Astrocyte of the spinal cord (primary cell): ENCODE measurements around the gene SRRM5.

Source experiments
- DNase-seq: peaks from one replicate; pipeline ENCODE4 v3.0.0; 2011; ENCODE audit warnings: low read depth, low spot score
- H3K4me3 ChIP-seq: 2 replicates; pipeline ENCODE4 v1.5.1; 2011; ENCODE audit warnings: low read depth, mild to moderate bottlenecking, low read length, moderate library complexity
- CTCF ChIP-seq: IDR thresholded peaks from 2 replicates; pipeline ENCODE4 v1.5.1; 2012; ENCODE audit warnings: low read depth, mild to moderate bottlenecking, low read length, inconsistent platforms
- in situ Hi-C: cut with HindIII; loops from 2 replicates; pipeline ENCODE4 v1.10.0; 2017; ENCODE audit warnings: low sequenced_read_pairs

The SRRM5 gene

GRCh38 chr19:43570174-43570791 is 41.6 kb upstream of the SRRM5 start:
- no peak for TF ChIP-seq CTCF
- in situ Hi-C loops = no loop called here
- no peak overlapping the region for H3K4me3 ChIP-seq
- DNase-seq = no peak

GRCh38 chr19:43572171-43572588 is 39.7 kb upstream of the SRRM5 start:
- in situ Hi-C loops = no loop called here
- H3K4me3 ChIP-seq = no peak overlapping the region
- DNase-seq = no peak
- TF ChIP-seq CTCF = no peak

GRCh38 chr19:43574424-43575155 is 37.3 kb upstream of the SRRM5 start:
- DNase-seq = peak; percentile 52
- TF ChIP-seq CTCF = no peak
- peak overlapping the region; percentile 88 for H3K4me3 ChIP-seq
- in situ Hi-C loops = no loop called here

- in situ Hi-C loops = no loop called here
- peak within 1 kb of the TSS; percentile 88 for H3K4me3 ChIP-seq
- DNase-seq = peak; percentile 99
- no peak for TF ChIP-seq CTCF
Observed at GRCh38 chr19:43575156-43575950, 36.5 kb upstream of the SRRM5 start, which contains the start of the genes PINLYP and XRCC1. Gene PINLYP, plus strand, starts transcription at chr19:43575801. Its CDS starts 1,391 bp downstream, at chr19:43577192. Gene XRCC1, minus strand, starts transcription at chr19:43575527. Its CDS starts 69 bp downstream, at chr19:43575458.

GRCh38 chr19:43575955-43576878 is 35.7 kb upstream of the SRRM5 start:
- peak overlapping the region; percentile 30 for H3K4me3 ChIP-seq
- no peak for DNase-seq
- no peak for TF ChIP-seq CTCF
- in situ Hi-C loops = no loop called here
